PC-3 (cell line): ENCODE results near the gene TIMM17A.
"Not testable (repeated sequence)": the region's sequence is repeated elsewhere in the genome, so short reads cannot be mapped to it uniquely, and the experiment has no call there.

Experiments
- CTCF ChIP-seq: fragments of 300-600 bp; sonication (generic); conservative IDR thresholded peaks from 2 replicates; pipeline ENCODE4 v1.5.1; 2017; ENCODE audit warnings: antibody characterized with exemption, low read depth, mild to moderate bottlenecking, low read length
- EZH2 ChIP-seq: fragments of 300-600 bp; sonication (generic); IDR thresholded peaks from one replicate; pipeline ENCODE4 v1.6.1; 2017; ENCODE audit warnings: antibody characterized with exemption, mild to moderate bottlenecking, low read length; ENCODE audit not compliant: unreplicated experiment
- EZH2phosphoT487 ChIP-seq: fragments of 300-600 bp; sonication (generic); IDR thresholded peaks from 2 replicates; pipeline ENCODE4 v1.6.1; 2018; ENCODE audit warnings: mild to moderate bottlenecking, antibody characterized with exemption, low read length, borderline replicate concordance

- not testable (repeated sequence) for TF ChIP-seq CTCF, EZH2, EZH2phosphoT487
Measured at GRCh38 chr1:201962382-201962781, 7.1 kb downstream of the TIMM17A start.
